ENCODE measurements around the gene SCYGR4.
"Not testable (repeated sequence)": the region's sequence is repeated elsewhere in the genome, so short reads cannot be mapped to it uniquely, and the experiment has no call there.

SCYGR4 gene

GRCh38 chr2:227661025-227661649 lies 43.8 kb downstream of the SCYGR4 start:
- no peak for TF ChIP-seq CTCF (IDR thresholded peaks at IDR 0.05; ENCODE audit: insufficient read depth, low read depth, low read length, missing control alignments)
- no peak overlapping the region for H3K4me3 ChIP-seq (ENCODE audit: low read depth, low read length)
- no peak for DNase-seq (ENCODE audit: low read depth)

DNA sequence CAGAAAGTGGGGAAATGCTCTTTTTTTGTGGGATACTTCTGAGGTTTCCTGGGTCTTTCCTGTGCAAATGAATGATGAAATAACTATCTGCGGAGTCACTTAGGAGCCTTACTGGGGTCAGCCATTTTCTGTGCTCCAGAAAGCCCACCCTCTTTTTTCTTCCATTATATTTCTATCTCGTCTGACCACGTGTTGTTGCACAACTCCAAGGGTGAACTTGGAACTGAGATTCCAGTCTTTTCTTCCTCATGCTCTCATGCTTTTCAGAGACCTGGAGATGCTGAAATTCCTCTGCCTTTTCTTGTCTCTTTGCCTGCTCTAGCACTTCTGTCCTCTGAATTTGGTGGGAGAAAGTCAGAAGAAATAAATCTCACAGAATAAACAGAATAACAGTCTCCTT lies 44.5 kb downstream of the SCYGR4 start:
- no peak for DNase-seq (ENCODE audit: low read depth)
- H3K4me3 ChIP-seq (ENCODE audit: low read depth, low read length), result no peak overlapping the region
- no peak for TF ChIP-seq CTCF (IDR thresholded peaks at IDR 0.05; ENCODE audit: insufficient read depth, low read depth, low read length, missing control alignments)

- no peak for DNase-seq (ENCODE audit: low read depth)
- no peak overlapping the region for H3K4me3 ChIP-seq (ENCODE audit: low read depth, low read length)
- TF ChIP-seq CTCF (IDR thresholded peaks at IDR 0.05; ENCODE audit: insufficient read depth, low read depth, low read length, missing control alignments), result no peak
These were observed 48.1 kb downstream of the SCYGR4 start for GRCh38 chr2:227665189-227665940.

DNA sequence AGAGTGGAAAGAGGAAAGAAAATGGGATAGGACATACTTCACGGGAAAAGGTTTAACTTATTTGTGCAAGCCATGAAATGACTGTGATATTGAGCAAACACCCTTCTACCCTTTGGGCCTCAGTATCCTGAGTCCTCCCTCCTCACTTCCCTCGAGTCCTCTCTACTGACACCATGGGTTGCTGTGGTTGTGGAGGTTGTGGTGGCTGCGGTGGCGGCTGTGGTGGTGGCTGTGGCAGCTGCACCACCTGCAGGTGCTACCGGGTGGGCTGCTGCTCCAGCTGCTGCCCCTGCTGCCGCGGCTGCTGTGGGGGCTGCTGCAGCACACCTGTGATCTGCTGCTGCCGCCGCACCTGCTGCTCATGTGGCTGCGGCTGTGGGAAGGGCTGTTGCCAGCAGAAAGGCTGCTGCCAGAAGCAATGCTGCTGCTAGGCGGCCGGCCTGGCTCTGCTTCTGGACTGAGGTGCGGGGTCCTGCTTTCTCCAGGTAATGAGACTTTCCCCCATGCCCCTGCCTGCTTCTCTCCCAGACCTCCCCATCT lies 49.4 kb downstream of the SCYGR4 start, which contains the start of gene SCYGR5:
TSS of gene SCYGR5 (plus strand) at position 174 of the 540 bp plus-strand sequence. CDS start at position 174, 0 bp downstream.
- not testable (repeated sequence) for DNase-seq (ENCODE audit: low read depth)

More for the DNA sequence above, 49.4 kb downstream of the SCYGR4 start, which contains the start of gene SCYGR5:
- H3K4me3 ChIP-seq (ENCODE audit: low read depth, low read length), result not testable (repeated sequence)

All from GM12865 (cell line).